Measurements from ENCODE around the gene IRGC. TPM values are rescaled to one million over a fixed set of nuclear protein-coding genes. Genes with fewer than 3 reads are reported as not detected.

IRGC gene
- total RNA-seq, 1 donor from 2014 or later: not detected

DNA sequence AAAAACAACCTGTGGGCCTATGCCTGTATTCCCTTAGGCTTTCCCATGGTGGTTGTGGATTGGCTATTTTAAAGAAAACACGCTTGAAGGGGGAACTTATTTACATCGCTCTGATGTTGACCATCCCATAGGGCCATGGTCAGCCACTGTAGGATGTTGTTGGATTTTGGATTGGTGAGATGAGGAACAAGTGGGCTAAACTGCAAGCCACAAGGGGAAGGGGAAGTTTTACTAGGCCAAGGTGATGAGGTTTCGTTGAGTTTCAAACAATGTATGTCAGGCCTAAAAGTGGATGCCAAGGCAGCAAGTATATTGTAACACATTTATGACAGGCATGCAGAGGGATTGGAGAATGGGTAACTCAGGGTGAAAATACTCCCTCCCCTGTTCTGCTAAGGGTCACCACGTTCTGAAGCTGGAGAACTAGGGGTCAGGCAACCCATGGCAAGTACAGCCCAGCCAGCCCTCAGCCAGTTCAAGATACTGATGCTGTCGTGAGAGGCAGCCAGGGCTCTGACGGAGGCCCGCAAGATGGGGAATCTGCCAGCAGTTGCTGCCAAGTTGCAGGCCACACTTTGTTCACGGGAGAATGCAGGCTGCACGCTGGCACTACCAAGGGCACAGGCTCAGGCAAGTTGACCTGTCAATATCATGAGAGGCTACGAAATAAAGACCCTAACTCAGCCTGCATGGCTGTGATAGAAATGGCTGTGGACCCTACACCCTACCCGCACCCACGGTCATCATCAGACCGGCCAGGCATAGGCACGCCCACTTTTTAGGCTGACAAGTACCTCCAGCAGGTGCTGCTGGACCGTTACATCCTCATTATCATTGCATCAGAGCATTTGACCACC lies 11.1 kb downstream of the IRGC start:
- Histone ChIP-seq H3K27ac (no peak overlapping the region), H3K27me3 (no peaks in the 10 kb centered on the region), H3K36me3 (peaks cover 30 to 36% of the 10 kb centered on the region in 2 donors), H3K4me3 (no peak overlapping the region), H3K4me1 (no peaks in the 10 kb centered on the region), H3K9me3 (no peaks in the 10 kb centered on the region)
- no peak for DNase-seq (ENCODE audit: low spot score in 2 of 2)
- intact Hi-C loops (cut with DNase I): no loop called here
- no peak for TF ChIP-seq CTCF (IDR thresholded peaks at IDR 0.05)

GRCh38 chr19:43727593-43727853 lies 11.6 kb downstream of the IRGC start:
- Histone ChIP-seq H3K27me3 (no peaks in the 10 kb centered on the region), H3K36me3 (peaks cover 35 to 42% of the 10 kb centered on the region in 2 donors), H3K27ac (no peak overlapping the region), H3K4me1 (no peaks in the 10 kb centered on the region), H3K9me3 (no peaks in the 10 kb centered on the region), H3K4me3 (no peak overlapping the region)
- TF ChIP-seq CTCF (IDR thresholded peaks at IDR 0.05): no peak
- DNase-seq (ENCODE audit: low spot score in 2 of 2): no peak
- intact Hi-C loops (cut with DNase I): no loop called here

GRCh38 chr19:43729919-43730318 lies 14.0 kb downstream of the IRGC start:
- Histone ChIP-seq H3K27ac (no peak overlapping the region), H3K36me3 (peaks cover 53 to 66% of the 10 kb centered on the region in 2 donors)

GRCh38 chr19:43731346-43731745 lies 15.5 kb downstream of the IRGC start:
- Histone ChIP-seq H3K27ac (no peak overlapping the region), H3K9me3 (no peaks in the 10 kb centered on the region), H3K4me3 (no peak overlapping the region), H3K27me3 (no peaks in the 10 kb centered on the region), H3K36me3 (peaks cover 56 to 78% of the 10 kb centered on the region in 2 donors), H3K4me1 (no peaks in the 10 kb centered on the region)
- TF ChIP-seq CTCF (IDR thresholded peaks at IDR 0.05): no peak
- intact Hi-C loops (cut with DNase I): no loop called here
- no peak for DNase-seq (ENCODE audit: low spot score in 2 of 2)

More at GRCh38 chr19:43729919-43730318, 14.0 kb downstream of the IRGC start:
- Histone ChIP-seq H3K4me1 (no peaks in the 10 kb centered on the region), H3K4me3 (no peak overlapping the region), H3K9me3 (no peaks in the 10 kb centered on the region), H3K27me3 (no peaks in the 10 kb centered on the region)
- intact Hi-C loops (cut with DNase I): no loop called here
- DNase-seq (ENCODE audit: low spot score in 2 of 2): no peak
- TF ChIP-seq CTCF (IDR thresholded peaks at IDR 0.05): no peak

DNA sequence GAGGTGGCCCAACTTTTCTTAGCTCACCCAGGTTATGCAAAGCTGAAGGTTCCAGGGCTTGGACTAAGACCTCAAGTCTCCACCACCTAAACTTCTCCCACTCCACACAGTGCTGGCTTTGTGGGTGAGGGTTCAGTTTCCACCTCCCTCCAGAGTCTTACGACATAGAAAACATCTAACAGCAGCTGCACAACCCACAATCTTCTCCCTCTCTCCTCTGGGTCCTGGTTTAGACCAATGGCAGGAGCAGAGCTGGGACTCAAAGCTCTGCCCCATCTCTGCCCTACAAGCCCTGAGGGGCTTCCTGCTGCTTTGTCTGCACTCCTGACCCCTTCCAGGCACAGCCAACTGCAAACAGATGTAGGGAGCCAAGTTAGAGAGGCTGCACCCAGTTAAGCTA lies 16.0 kb downstream of the IRGC start:
- Histone ChIP-seq H3K27me3 (no peaks in the 10 kb centered on the region), H3K4me1 (no peaks in the 10 kb centered on the region), H3K36me3 (peaks cover 61 to 83% of the 10 kb centered on the region in 2 donors), H3K9me3 (no peaks in the 10 kb centered on the region), H3K4me3 (no peak overlapping the region), H3K27ac (no peak overlapping the region)
- no peak for DNase-seq (ENCODE audit: low spot score in 2 of 2)
- TF ChIP-seq CTCF (IDR thresholded peaks at IDR 0.05): no peak
- intact Hi-C loops (cut with DNase I): no loop called here

All from ascending aorta (tissue), 2 donors.